SU-DHL-6 (cell line): ENCODE measurements around the gene USF2.

Experiments
- H2AFZ ChIP-seq: fragments of 200-600 bp; sonication (generic); 2 replicates; pipeline ENCODE4 v1.6.1; 2014; ENCODE audit warnings: low read depth, mild to moderate bottlenecking, moderate library complexity, mixed read lengths, antibody characterized with exemption, low read length; ENCODE audit not compliant: severe bottlenecking
- H3F3A ChIP-seq: fragments of 200-600 bp; shearing (Covaris generic); 2 replicates; pipeline ENCODE4 v1.6.0; 2016; ENCODE audit warnings: antibody characterized with exemption, mild to moderate bottlenecking; ENCODE audit not compliant: insufficient read depth
- H3K27ac ChIP-seq: fragments of 200-600 bp; sonication (generic); 2 replicates; pipeline ENCODE4 v1.5.1; 2016; ENCODE audit warnings: low read depth, mild to moderate bottlenecking, low read length, moderate library complexity, mixed read lengths
- H3K27me3 ChIP-seq: fragments of 200-600 bp; sonication (generic), shearing (Covaris generic); 2 replicates; pipeline ENCODE4 v1.6.0; 2014; ENCODE audit warnings: mild to moderate bottlenecking, low read length
- H3K36me3 ChIP-seq: fragments of 200-600 bp; sonication (generic); 2 replicates; pipeline ENCODE4 v1.6.1; 2014; ENCODE audit warnings: mild to moderate bottlenecking, low read length, mixed read lengths
- H3K4me2 ChIP-seq: fragments of 300-600, 200-600 bp; shearing (Covaris generic), sonication (generic); 2 replicates; pipeline ENCODE4 v1.6.0; 2014; ENCODE audit warnings: low read length, low read depth, mild to moderate bottlenecking; ENCODE audit not compliant: poor library complexity, severe bottlenecking
- H3K4me3 ChIP-seq: fragments of 200-600 bp; sonication (generic); 2 replicates; pipeline ENCODE4 v1.5.1; 2014; ENCODE audit warnings: antibody characterized with exemption, low read length, mild to moderate bottlenecking, mixed read lengths; ENCODE audit not compliant: insufficient read depth, poor library complexity, severe bottlenecking
- H3K79me2 ChIP-seq: fragments of 200-600 bp; sonication (generic); 2 replicates; pipeline ENCODE4 v1.6.1; 2014; ENCODE audit warnings: mild to moderate bottlenecking, low read length, moderate library complexity; ENCODE audit not compliant: insufficient read depth
- H3K9ac ChIP-seq: fragments of 200-600 bp; sonication (generic); 2 replicates; pipeline ENCODE4 v1.7.0; 2014; ENCODE audit warnings: mild to moderate bottlenecking, low read length
- H3K9me2 ChIP-seq: fragments of 200-600 bp; sonication (generic); replicated peaks from 2 replicates; pipeline ENCODE4 v1.6.1; 2014; ENCODE audit warnings: low read length; ENCODE audit not compliant: insufficient read depth
- H3K9me3 ChIP-seq: fragments of 200-600 bp; sonication (generic); 2 replicates; pipeline ENCODE4 v1.6.1; 2014; ENCODE audit warnings: low read length, mixed read lengths; ENCODE audit not compliant: insufficient read depth
- H4K20me1 ChIP-seq: fragments of 200-600 bp; sonication (generic); 2 replicates; pipeline ENCODE4 v1.6.1; 2014; ENCODE audit warnings: low read depth, mild to moderate bottlenecking, antibody characterized with exemption, low read length, moderate library complexity, mixed read lengths
- CTCF ChIP-seq: fragments of 200-600 bp; sonication (generic); IDR thresholded peaks from one replicate; pipeline ENCODE4 v1.5.1; 2017; ENCODE audit warnings: antibody characterized with exemption, mild to moderate bottlenecking, low read length, moderate library complexity; ENCODE audit not compliant: insufficient read depth, poor library complexity, severe bottlenecking
- EZH2phosphoT487 ChIP-seq: fragments of 200-600 bp; sonication (generic), shearing (Covaris generic); conservative IDR thresholded peaks from 2 replicates; pipeline ENCODE4 v1.6.1; 2018; ENCODE audit warnings: mild to moderate bottlenecking, antibody characterized with exemption, low read length, moderate library complexity, mixed read lengths

Gene USF2

GRCh38 chr19:35257113-35257461 lies 11.7 kb upstream of the USF2 start:
- no peak overlapping the region for H2AFZ ChIP-seq
- 0 out of 2 replicates have a peak, but pooled peaks cover 2% of the 10 kb centered on the region for H3F3A ChIP-seq
- TF ChIP-seq EZH2phosphoT487 (no peak), CTCF (no peak)
- H4K20me1 ChIP-seq: no peaks in the 10 kb centered on the region
- H3K27ac ChIP-seq: no peak overlapping the region
- H3K9me3 ChIP-seq: no peaks in the 10 kb centered on the region
- no peaks in the 10 kb centered on the region for H3K36me3 ChIP-seq
- H3K9ac ChIP-seq: no peak overlapping the region
- H3K4me2 ChIP-seq: no peak overlapping the region
- H3K9me2 ChIP-seq: no peaks in the 10 kb centered on the region
- H3K79me2 ChIP-seq: no peaks in the 10 kb centered on the region; the same call in 1 of the 2 replicates
- H3K27me3 ChIP-seq: no peaks in the 10 kb centered on the region
- no peak overlapping the region for H3K4me3 ChIP-seq

- H3K9me3 ChIP-seq: no peaks in the 10 kb centered on the region
- no peaks in the 10 kb centered on the region for H3K36me3 ChIP-seq
- H3K9ac ChIP-seq: no peak overlapping the region
- H3K4me3 ChIP-seq: no peak overlapping the region
- H3K27ac ChIP-seq: no peak overlapping the region
- no peak overlapping the region for H2AFZ ChIP-seq
- H3K9me2 ChIP-seq: no peaks in the 10 kb centered on the region
- no peak overlapping the region for H3K4me2 ChIP-seq
- no peaks in the 10 kb centered on the region for H4K20me1 ChIP-seq
- no peaks in the 10 kb centered on the region for H3K79me2 ChIP-seq
- H3F3A ChIP-seq: peaks cover 18% of the 10 kb centered on the region
- TF ChIP-seq EZH2phosphoT487: no peak
- no peak for TF ChIP-seq CTCF
- no peaks in the 10 kb centered on the region for H3K27me3 ChIP-seq
These were observed 8.0 kb upstream of the USF2 start for GRCh38 chr19:35260694-35261304.

- no peak overlapping the region for H3K9ac ChIP-seq
- no peaks in the 10 kb centered on the region for H4K20me1 ChIP-seq
- no peaks in the 10 kb centered on the region for H3K9me3 ChIP-seq
- H3K4me2 ChIP-seq: no peak overlapping the region
- H3K36me3 ChIP-seq: no peaks in the 10 kb centered on the region
- H3K27me3 ChIP-seq: no peaks in the 10 kb centered on the region
- TF ChIP-seq CTCF: no peak
- no peak for TF ChIP-seq EZH2phosphoT487
- H3K79me2 ChIP-seq: no peaks in the 10 kb centered on the region
- peaks cover 19% of the 10 kb centered on the region for H3F3A ChIP-seq
- no peak overlapping the region for H2AFZ ChIP-seq
- no peak overlapping the region for H3K4me3 ChIP-seq
- no peak overlapping the region for H3K27ac ChIP-seq
- no peaks in the 10 kb centered on the region for H3K9me2 ChIP-seq
These were observed 7.2 kb upstream of the USF2 start for GRCh38 chr19:35261356-35262100.
